C4-2B (cell line): ENCODE measurements around the gene ACVR2A.

Experiments used
- H3K27ac ChIP-seq: fragments of 450-650 bp; 2 replicates; pipeline ENCODE4 v1.5.1; 2017
- CTCF ChIP-seq: fragments of 450-650 bp; conservative IDR thresholded peaks from 2 replicates; pipeline ENCODE4 v1.5.1; 2017; ENCODE audit warnings: mild to moderate bottlenecking
- ZFX ChIP-seq: fragments of 450-650 bp; IDR thresholded peaks from 2 replicates; pipeline ENCODE4 v1.6.1; 2017

Gene ACVR2A

GRCh38 chr2:147846412-147847081 lies 1.7 kb downstream of the ACVR2A start:
- H3K27ac ChIP-seq, result no peak overlapping the region
- TF ChIP-seq ZFX (no peak), CTCF (no peak)

- no peak for TF ChIP-seq ZFX
- TF ChIP-seq CTCF, result no peak
- no peak overlapping the region for H3K27ac ChIP-seq
Observed at GRCh38 chr2:147847746-147848391, 3.0 kb downstream of the ACVR2A start.

DNA sequence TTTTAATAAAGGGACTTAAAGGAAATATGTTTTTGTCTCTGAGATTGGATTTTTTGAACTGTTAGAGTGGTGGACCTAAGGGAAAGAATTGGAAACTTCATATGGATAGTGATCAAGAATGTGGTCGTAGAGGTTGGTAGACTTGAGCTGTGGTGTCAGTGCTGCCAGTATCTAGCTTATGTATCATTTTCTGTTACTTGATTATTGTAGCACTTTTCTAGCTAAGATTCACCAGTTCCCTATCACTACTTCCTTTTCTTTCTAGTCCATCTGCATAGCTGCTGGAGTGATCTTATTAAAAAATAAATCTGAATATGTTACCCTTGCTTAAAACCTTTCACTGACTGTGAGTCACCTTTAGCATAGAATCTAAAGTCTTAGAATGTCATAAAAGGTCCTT lies 6.0 kb downstream of the ACVR2A start:
- TF ChIP-seq ZFX, result no peak
- TF ChIP-seq CTCF, result no peak
- H3K27ac ChIP-seq, result no peak overlapping the region

DNA sequence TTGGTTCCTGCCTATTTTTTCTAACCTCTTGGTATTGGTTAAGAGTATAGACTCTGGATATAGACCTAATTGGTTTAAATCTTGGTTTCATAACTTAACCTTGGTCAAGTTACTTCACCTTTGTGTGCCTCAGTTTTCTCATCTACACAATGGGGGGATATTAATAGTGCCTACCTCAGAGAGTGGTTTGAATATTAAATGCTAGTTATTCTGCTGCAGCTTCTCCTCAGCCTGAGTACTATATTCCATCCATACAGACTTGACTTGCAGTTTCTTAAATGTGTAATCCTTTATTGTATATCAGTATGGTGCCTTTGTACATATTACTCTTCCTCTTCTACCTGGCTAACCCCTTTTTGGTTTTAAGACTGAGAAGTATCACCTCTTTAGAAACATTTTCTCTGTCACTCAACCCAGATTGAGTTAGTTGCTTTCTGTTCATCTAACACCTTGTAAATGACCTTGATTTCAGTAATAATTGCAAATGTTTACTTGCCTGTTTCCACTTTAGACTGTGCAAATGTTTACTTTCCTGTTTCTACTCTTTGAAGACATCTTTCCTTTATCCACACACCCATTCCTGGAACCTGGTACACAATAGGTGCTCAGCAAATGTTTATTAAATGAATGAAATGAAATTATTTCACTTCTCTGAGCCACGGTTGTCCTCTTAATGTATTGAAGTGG lies 6.6 kb downstream of the ACVR2A start:
- TF ChIP-seq CTCF (no peak), ZFX (no peak)

DNA sequence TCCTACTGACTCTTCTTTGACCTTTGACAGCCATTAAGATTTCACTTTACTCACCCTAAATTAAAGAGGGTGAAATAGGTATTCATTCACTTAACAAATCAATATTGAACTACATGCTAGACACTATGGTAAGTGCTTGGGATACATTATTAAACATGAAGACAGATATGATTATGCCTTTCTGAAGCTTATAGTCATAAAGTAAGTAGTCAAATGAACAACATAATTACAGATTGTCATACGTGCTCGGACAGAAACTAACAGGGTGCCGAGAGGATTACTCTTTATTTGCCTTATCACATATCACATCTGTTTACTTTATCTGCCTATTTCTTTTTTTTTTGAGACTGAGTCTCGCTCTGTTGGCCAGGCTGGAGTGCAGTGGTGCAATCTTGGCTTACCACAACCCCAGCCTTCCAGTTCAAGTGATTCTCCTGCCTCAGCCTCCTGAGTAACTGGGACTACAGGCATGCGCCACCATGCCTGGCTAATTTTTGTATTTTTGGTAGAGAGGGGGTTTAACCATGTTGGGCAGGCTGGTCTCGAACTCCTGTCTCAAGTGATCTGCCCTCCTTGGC lies 9.8 kb downstream of the ACVR2A start:
- H3K27ac ChIP-seq, result no peak overlapping the region
- no peak for TF ChIP-seq CTCF
- TF ChIP-seq ZFX, result no peak

More for the DNA sequence above, 6.6 kb downstream of the ACVR2A start:
- H3K27ac ChIP-seq, result no peak overlapping the region

DNA sequence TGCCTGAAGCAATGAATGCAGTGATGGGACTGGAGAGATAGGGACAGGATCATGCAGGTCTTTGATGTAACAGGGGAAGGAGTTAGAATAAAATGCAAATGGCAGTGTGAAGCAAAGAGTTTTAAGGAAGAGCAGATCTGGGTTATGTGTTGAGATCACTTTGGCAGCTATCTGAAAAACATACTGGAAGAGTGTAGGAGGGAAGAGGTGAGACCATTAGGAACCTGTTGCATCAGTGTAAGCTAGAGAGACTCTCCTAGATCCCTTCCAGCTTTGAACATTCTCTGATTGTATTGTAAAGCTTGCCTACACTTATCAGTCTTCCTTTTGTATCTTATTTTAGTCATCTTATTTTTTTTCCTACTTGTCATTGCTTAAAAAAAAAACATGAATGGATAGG lies 10.5 kb downstream of the ACVR2A start:
- no peak for TF ChIP-seq ZFX
- TF ChIP-seq CTCF, result no peak
- H3K27ac ChIP-seq, result no peak overlapping the region

DNA sequence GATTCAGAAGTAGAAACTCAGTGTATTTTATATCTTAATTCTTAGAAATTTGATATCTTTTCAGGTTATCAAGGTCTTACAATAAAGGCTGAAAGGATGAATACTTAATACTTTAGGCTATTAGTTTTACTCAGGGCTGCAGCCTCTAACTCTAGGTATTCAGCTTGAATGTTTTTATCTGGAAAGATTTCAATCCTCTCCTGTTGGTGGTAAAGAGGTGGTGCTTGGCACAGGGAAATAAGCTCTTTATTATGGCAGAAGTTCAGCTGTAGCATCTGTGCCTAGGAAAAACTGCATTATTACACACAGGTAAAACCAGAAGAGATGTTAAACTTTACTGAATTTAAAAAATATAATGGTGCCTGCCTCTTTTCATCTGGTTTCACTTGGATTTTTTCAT lies 11.1 kb downstream of the ACVR2A start:
- no peak overlapping the region for H3K27ac ChIP-seq
- TF ChIP-seq CTCF, result no peak
- TF ChIP-seq ZFX, result no peak
